Left hindlimb (tissue), 1 donor: ENCODE measurements around the gene CYP4V2.

Source experiments
- DNase-seq: peaks from one replicate; pipeline ENCODE4 v3.0.0-alpha.2; 2018

The CYP4V2 gene

GRCh38 chr4:186189656-186190055 lies 1.7 kb upstream of the CYP4V2 start:
- DNase-seq = no peak

GRCh38 chr4:186190581-186191199 lies 677 bp upstream of the CYP4V2 start:
- peak; percentile 60 for DNase-seq

- DNase-seq = peak; percentile 51
Measured at GRCh38 chr4:186192066-186192612, 772 bp downstream of the CYP4V2 start.

DNA sequence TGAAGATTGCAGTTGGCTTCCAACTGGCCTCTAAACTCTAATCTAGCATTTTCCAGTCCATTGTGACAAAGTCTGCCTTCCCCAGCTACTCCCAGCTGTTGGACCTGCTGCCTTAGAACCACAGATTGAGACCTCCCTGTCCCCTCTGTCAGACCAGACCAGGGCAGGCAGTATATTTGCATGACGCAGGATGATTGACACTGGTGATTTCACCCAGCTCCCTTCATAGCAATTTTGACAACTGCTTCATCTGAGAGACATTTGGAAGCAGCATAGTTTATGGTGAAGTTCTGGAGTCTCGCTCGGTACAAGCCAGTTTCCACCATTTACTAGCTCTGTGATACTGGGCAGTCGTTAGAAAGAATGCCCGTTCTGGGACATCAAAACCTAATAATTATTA lies 2.5 kb downstream of the CYP4V2 start:
- no peak for DNase-seq

DNA sequence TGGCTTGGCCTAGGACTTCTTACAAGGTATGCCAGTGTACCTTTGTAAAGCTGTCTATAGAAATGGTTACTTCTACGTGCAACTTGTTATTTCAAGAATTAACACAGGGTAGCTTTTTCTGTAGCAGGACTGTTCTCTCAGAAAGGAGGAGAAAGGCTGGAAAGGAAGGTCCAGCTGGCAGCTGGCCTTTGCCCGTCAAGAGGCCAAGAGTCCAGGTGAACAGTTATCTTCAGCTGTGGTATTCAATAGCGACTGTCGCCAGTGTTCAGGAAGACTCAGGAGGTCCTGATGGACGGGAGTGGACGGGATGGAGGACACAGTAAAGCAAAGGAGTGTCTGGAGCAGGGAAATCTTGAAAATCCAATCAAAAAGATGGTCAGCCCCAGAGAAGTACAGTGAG lies 4.7 kb downstream of the CYP4V2 start:
- DNase-seq = no peak

DNA sequence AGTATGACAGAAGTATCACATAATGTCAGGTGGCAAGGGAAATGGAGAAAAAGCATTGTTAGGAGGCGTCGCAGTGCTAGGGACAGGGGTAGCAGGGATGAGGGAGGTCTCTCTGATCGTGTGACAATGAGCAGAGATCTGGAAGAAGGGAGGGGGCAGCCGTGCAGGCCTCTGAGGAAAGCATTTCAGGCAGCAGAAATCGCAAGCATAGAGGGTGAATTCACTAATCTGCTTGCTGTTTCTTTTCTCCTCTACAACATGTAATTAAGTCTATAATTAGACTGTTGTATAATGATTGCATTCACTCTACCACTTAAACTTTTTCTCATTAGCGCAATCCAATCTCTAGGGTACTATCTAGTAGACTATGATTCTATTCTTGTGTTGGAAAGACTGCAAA lies 9.1 kb downstream of the CYP4V2 start:
- no peak for DNase-seq

GRCh38 chr4:186201010-186201409 lies 9.6 kb downstream of the CYP4V2 start:
- DNase-seq = no peak

- no peak for DNase-seq
Measured at GRCh38 chr4:186201535-186202230, 10.3 kb downstream of the CYP4V2 start.

DNA sequence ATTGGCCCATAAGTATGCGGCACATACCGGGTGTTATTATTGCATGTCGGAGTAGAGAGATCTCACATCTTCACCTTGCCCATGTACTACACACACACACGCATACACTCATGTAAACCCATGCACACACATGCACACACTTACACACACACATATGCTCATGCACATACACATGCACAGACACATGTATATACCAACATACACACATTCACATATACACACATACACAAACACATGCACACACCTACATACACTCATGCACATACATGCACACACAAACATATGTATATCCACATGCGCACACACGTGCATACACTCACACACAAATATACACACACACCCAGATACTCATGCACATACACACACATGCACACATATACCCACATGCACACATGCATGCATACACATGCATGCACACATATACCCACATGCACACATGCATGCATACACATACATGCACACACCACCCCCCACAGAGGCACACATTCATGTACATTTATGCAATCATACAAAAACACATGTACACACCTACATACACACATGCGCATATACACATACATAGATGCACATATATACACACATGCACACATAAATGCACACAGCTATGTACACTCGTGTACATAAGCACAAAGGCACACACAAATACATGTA lies 11.2 kb downstream of the CYP4V2 start:
- no peak for DNase-seq

- DNase-seq = no peak
Measured at GRCh38 chr4:186203406-186203805, 12.0 kb downstream of the CYP4V2 start.

DNA sequence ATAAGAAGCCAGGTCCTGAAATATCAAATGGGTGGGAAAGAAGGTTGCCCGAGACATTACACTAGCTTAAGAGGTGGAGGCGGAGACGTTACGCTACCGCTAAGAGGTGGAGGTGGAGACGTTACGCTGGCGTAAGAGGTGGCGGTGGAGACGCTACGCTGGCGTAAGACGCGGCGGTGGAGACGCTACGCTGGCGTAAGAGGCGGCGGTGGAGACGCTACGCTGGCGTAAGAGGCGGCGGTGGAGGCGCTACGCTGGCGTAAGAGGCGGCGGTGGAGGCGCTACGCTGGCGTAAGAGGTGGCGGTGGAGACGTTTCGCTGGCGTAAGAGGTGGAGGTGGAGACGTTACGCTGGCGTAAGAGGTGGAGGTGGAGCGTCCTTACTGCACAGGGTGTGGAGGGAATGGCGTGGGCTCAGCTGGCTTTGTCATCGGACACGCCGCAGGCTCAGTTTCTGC lies 12.8 kb downstream of the CYP4V2 start:
- peak; percentile 59 for DNase-seq

GRCh38 chr4:186204686-186205085 lies 13.3 kb downstream of the CYP4V2 start:
- DNase-seq = no peak

- DNase-seq = no peak
Measured at GRCh38 chr4:186205156-186205555, 13.8 kb downstream of the CYP4V2 start.

DNA sequence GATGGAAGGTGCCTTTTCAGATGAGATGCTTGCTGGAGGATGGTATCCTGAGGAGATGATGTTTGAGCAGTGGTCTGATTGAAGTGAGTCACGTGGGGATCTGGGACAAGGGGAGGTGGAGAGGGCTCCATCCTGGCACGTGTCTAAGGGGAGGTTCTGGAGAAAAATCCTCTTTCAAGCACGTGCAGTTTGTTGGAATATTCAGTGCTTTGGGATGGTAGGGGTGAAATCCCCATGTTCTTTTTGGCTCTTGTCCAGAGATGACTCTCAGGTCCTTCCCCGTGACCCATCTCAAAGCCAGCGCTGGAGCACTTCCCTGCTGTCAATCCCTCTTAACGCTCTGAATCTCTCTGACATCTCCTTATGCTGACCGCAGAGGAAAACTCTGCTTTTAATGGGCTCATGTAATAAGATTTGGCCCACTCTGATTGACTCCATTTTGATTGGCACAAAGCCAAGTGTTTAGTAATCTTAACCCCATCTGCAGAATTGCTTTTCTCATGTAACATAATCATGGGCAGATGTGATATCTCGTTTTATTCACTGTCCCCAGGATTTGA lies 25.2 kb downstream of the CYP4V2 start:
- DNase-seq = no peak

DNA sequence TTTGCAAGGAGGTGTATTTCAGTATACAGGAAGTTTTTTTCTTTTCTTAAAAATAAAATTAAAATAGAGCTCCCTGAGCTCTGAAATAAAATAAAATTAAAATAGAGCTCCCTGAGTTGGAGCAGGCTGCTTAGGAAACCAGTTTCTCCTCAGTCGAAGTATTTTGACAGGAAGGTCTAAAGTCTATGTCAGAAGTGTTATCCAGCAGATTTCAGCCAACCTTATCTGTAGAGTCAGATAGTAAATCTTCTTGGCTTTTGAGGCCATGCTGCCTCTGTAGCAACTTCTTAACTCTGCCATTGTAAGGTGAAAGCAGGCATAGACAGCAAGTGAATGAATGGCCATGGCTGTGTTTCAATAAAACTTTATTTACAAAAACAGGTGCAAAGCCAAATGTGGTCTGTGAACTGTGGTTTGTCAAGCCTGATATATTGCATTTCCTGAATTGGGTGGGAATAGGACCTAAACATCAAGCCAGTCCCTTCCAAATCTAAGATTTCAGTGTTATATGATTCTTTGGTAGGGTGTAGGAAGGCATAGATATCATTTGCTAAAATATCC lies 26.4 kb downstream of the CYP4V2 start:
- DNase-seq = no peak

- DNase-seq = no peak
Measured at GRCh38 chr4:186221624-186222023, 30.3 kb downstream of the CYP4V2 start.

DNA sequence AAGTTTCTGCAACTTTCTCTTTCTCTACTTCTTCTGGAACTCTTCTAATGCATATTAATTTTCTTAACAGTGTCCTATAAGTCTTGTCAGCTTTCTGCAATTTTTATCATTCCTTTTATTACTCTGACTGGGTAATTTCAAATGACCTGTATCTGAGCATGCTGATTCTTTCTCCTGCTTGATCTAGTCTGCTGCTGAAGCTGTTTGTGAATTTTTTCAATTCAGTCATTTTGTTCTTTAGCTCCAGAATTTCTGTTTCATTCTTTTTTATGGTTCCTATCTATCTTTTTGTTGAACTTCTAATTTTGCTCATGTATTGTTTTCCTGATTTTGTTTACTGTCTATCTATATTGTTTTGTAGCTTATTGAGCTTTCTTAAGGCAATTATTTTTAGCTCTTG lies 34.5 kb downstream of the CYP4V2 start:
- no peak for DNase-seq

- no peak for DNase-seq
Measured at GRCh38 chr4:186226521-186227189, 35.3 kb downstream of the CYP4V2 start.

GRCh38 chr4:186227221-186227620 lies 35.9 kb downstream of the CYP4V2 start, which contains the start of gene KLKB1:
Gene KLKB1, plus strand, starts transcription at chr4:186227507. Its CDS starts 689 bp downstream, at chr4:186228196.
- DNase-seq = no peak

DNA sequence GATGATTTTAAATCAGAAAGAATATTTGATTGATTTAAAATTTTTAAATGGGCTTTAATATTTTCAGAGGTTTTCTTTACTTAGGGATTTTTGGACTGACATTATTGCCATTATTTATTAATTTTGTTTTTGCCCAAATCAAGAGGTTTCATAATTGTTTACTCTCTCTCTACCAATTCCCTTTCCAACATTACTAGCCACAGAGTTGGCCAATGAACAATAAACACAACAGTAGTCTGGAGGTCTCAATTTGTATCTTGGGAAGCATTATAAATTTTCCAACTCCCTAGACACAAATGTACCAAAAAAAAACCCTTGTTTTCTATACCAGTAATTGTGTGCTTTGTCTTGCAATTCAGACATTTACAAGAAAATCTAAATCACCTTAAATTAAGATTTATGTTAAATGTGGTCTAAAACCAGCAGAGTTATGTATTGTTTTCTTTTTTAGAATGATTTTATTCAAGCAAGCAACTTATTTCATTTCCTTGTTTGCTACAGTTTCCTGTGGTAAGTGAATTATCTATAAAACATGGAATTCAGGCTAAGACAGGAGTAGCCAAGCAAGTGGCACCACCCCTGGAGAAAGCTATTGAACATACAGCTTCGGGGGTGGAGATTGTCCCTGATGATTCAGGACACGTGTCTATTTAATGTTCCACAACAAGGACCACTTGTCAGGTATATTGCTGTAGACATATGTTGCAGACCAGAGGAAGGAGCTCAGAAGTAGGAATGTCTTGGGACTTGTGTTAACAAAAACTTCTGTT lies 36.6 kb downstream of the CYP4V2 start:
- no peak for DNase-seq

GRCh38 chr4:186228514-186228894 lies 37.1 kb downstream of the CYP4V2 start:
- DNase-seq = no peak

DNA sequence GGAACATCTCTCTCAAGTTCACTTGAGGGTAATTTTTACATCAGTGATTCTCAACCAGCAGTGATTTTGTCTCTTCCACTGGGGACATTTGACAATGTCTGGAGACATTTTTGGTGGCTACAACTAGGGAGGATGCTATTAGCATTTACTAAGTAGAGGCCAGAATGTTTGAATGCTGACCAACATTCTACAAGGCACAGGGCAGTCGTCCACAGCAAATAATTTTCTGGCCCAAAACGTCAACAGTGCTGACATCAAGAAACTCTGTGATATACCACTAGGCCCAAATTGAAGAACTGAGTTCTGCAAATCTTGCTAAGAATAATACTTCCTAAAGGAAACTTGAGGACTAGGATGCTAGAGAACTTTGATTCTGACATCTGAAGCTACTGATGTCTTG lies 43.0 kb downstream of the CYP4V2 start:
- no peak for DNase-seq
